HAP-1 (cell line): ENCODE results near the gene PIP4K2C.
A peak's percentile ranks its signal among the peaks of the same experiment; 100 is the strongest.

ENCODE experiments used
- DNase-seq, 2 experiments: peaks; one replicate each; pipeline ENCODE4 v3.0.0-alpha.2; 2016 to 2020; ENCODE audit warnings: low spot score in 2 of 2
- H3K27me3 ChIP-seq: fragments of 250-450 bp; sonication (Bioruptor Pico); 2 replicates; pipeline ENCODE4 v1.5.1; 2020; ENCODE audit warnings: low read depth, mild to moderate bottlenecking, moderate library complexity
- H3K36me3 ChIP-seq: fragments of 250-450 bp; sonication (Bioruptor Pico); replicated peaks from 2 replicates; pipeline ENCODE4 v1.5.1; 2020; ENCODE audit warnings: mild to moderate bottlenecking
- H3K4me1 ChIP-seq: fragments of 250-450 bp; sonication (Bioruptor Pico); 2 replicates; pipeline ENCODE4 v1.5.1; 2020; ENCODE audit warnings: mild to moderate bottlenecking
- H3K4me3 ChIP-seq: fragments of 250-450 bp; sonication (Bioruptor Pico); 2 replicates; pipeline ENCODE4 v1.5.1; 2020; ENCODE audit warnings: mild to moderate bottlenecking, moderate library complexity
- H3K9me3 ChIP-seq: fragments of 250-450 bp; sonication (Bioruptor Pico); 2 replicates; pipeline ENCODE4 v1.5.1; 2020; ENCODE audit warnings: mild to moderate bottlenecking, moderate library complexity
- in situ Hi-C: fragments of 300-500 bp; cut with MboI; formaldehyde crosslinking; loops from 3 replicates; pipeline ENCODE4 v1.14.3; 2020; ENCODE audit warnings: low sequenced_read_pairs, inconsistent platforms, mixed read lengths

Gene PIP4K2C

GRCh38 chr12:57590864-57591781 lies at the start of gene PIP4K2C:
PIP4K2C (plus strand) TSS chr12:57591192; CDS start chr12:57591290, 98 bp downstream.
- peak within 1 kb of the TSS; percentile 92 for H3K4me3 ChIP-seq
- peak; percentile 77 to 85 for DNase-seq
- H3K27me3 ChIP-seq: peaks cover 3% of the 10 kb centered on the region; the same call in 1 of the 2 replicates
- H3K9me3 ChIP-seq: peaks cover 4% of the 10 kb centered on the region; the same call in 1 of the 2 replicates
- no peaks in the 10 kb centered on the region for H3K36me3 ChIP-seq
- peaks cover 15% of the 10 kb centered on the region for H3K4me1 ChIP-seq
- in situ Hi-C loops: no loop called here

- H3K4me1 ChIP-seq: peaks cover 14% of the 10 kb centered on the region
- peaks cover 21% of the 10 kb centered on the region for H3K36me3 ChIP-seq
- no peaks in the 10 kb centered on the region for H3K9me3 ChIP-seq
- no peak for DNase-seq
- in situ Hi-C loops: no loop called here
- no peaks in the 10 kb centered on the region for H3K27me3 ChIP-seq
- H3K4me3 ChIP-seq: no peak overlapping the region
These were observed 49.3 kb upstream of the PIP4K2C start for GRCh38 chr12:57541717-57542116.

DNA sequence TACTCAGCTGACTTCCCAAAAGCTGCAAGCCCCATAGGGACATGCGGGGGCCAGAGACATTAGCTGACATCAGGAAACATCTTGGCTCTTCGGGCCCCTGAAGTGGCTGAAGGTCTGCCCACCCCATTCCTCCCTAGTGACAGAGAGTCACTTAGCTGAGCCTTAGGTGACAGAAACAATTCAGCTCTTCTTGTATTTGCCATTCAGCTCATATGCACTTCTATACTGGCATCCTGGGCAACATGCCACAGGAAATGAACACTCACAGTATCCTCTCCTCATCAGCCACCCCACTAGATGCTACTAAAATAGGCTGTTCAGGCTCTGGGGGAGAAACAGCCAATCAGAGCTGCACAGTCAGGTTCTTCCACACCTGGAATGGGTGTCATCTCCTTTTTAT lies 47.4 kb upstream of the PIP4K2C start:
- no peak for DNase-seq
- peaks cover 18% of the 10 kb centered on the region for H3K36me3 ChIP-seq
- no peak overlapping the region for H3K4me3 ChIP-seq
- 0 out of 2 replicates have a peak, but pooled peaks cover 2% of the 10 kb centered on the region for H3K27me3 ChIP-seq
- in situ Hi-C loops: no loop called here
- peaks cover 18% of the 10 kb centered on the region for H3K4me1 ChIP-seq
- H3K9me3 ChIP-seq: no peaks in the 10 kb centered on the region

- in situ Hi-C loops: no loop called here
- H3K36me3 ChIP-seq: peaks cover 18% of the 10 kb centered on the region
- DNase-seq: no peak
- H3K27me3 ChIP-seq: 0 out of 2 replicates have a peak, but pooled peaks cover 2% of the 10 kb centered on the region
- H3K4me3 ChIP-seq: peak overlapping the region; percentile 94
- H3K4me1 ChIP-seq: peaks cover 18% of the 10 kb centered on the region
- H3K9me3 ChIP-seq: no peaks in the 10 kb centered on the region
These were observed 45.1 kb upstream of the PIP4K2C start for GRCh38 chr12:57545809-57546437.

DNA sequence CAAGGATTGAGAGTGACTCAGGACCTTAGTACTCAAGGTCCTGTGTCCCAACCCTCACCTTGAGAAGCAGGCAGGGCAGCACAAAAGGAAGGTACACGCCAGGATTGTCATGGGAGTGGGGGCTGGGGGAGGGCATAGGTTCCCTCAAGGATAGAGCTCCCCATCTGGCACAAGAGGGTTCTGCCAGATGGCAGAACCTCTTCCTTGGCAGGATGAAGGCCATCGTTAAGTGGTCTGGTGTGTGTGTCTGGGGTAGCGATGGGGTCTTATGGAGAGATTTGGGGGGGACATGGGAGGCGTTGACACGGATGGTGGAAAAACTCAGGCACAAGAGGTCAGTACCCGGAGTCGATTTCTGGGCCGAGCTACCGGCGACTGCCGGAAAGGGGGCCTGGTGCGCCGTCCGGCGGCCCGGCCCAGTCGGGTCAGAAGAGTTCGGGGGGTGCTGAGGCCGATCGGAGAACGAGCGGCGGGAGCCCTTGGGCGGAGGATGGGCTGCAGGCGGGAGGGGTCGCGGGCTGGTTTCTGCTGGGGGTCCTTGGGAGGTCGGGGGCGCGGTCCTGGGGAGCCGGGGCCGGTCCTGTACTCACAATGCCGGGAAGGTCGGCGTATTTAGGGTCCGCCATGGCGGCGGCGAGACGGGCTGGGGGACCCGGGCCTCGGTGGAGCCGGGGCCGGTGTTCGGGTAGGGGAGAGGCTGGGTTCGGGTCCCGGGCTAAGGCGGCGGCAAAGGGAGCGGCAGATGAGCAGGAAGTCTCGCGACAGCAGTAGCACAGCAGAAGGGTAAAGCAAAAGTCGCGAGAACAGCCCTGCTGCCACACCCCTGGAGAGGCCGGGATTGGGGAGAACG lies 44.3 kb upstream of the PIP4K2C start, which contains the start of gene DCTN2:
Gene DCTN2, minus strand, starts transcription at position 755 of the 850 bp plus-strand sequence. Its CDS starts 129 bp downstream, at position 626.
- Histone ChIP-seq H3K4me1 (peaks cover 18% of the 10 kb centered on the region), H3K4me3 (peak within 1 kb of the TSS; percentile 94), H3K36me3 (peaks cover 13% of the 10 kb centered on the region), H3K9me3 (no peaks in the 10 kb centered on the region), H3K27me3 (0 out of 2 replicates have a peak, but pooled peaks cover 2% of the 10 kb centered on the region)
- in situ Hi-C loops: no loop called here
- DNase-seq: peak; percentile 96 to 97

GRCh38 chr12:57547288-57548012 lies 43.5 kb upstream of the PIP4K2C start:
- 0 out of 2 replicates have a peak, but pooled peaks cover 2% of the 10 kb centered on the region for H3K27me3 ChIP-seq
- in situ Hi-C loops: no loop called here
- no peak for DNase-seq
- H3K36me3 ChIP-seq: peaks cover 7% of the 10 kb centered on the region; the same call in 1 of the 2 replicates
- H3K9me3 ChIP-seq: no peaks in the 10 kb centered on the region
- H3K4me3 ChIP-seq: peak overlapping the region; percentile 94
- H3K4me1 ChIP-seq: peaks cover 18% of the 10 kb centered on the region

DNA sequence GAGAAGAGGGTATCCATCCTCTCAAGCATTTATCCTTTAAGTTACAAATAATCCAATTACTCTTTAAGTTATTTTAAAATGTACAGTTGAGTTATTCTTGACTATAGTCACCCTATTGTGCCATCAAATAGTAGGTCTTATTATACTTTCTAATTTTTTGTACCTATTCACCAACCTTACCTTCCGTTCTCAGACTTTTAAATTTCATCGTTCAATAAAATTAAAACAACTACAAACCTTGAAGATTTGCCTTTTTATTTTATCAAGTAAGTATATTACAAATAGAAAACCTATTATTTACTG lies 43.0 kb upstream of the PIP4K2C start:
- Histone ChIP-seq H3K9me3 (no peaks in the 10 kb centered on the region), H3K4me1 (peaks cover 18% of the 10 kb centered on the region), H3K4me3 (no peak overlapping the region), H3K36me3 (peaks cover 7% of the 10 kb centered on the region; the same call in 1 of the 2 replicates), H3K27me3 (0 out of 2 replicates have a peak, but pooled peaks cover 2% of the 10 kb centered on the region)
- DNase-seq: no peak
- in situ Hi-C loops: no loop called here

DNA sequence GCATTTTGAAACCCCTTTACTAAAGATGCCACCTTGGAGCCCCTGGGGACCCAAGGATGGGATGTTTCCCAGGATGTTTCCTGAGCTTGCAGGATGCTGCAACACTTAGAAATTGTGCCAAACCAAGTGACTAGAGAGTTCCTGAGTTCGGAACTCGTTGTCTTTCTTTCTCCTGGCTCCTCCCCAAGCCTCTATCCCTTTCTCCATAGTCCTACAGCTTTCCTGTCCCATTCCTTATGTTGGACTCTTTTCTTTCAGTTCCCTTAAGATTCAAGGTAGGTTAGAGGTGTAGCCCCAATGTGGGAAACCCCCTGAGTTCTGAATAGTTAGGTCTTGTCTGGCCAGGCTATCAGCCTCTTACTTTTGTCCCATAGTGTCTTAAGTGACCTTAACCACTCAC lies 42.5 kb upstream of the PIP4K2C start:
- Histone ChIP-seq H3K9me3 (no peaks in the 10 kb centered on the region), H3K4me1 (peaks cover 18% of the 10 kb centered on the region), H3K27me3 (0 out of 2 replicates have a peak, but pooled peaks cover 2% of the 10 kb centered on the region), H3K36me3 (peaks cover 7% of the 10 kb centered on the region; the same call in 1 of the 2 replicates), H3K4me3 (no peak overlapping the region)
- in situ Hi-C loops: no loop called here
- DNase-seq: no peak

GRCh38 chr12:57549203-57549908 lies 41.6 kb upstream of the PIP4K2C start:
- in situ Hi-C loops: no loop called here
- Histone ChIP-seq H3K4me1 (peaks cover 18% of the 10 kb centered on the region), H3K9me3 (no peaks in the 10 kb centered on the region), H3K4me3 (no peak overlapping the region), H3K36me3 (peaks cover 7% of the 10 kb centered on the region; the same call in 1 of the 2 replicates), H3K27me3 (0 out of 2 replicates have a peak, but pooled peaks cover 2% of the 10 kb centered on the region)
- DNase-seq: no peak

DNA sequence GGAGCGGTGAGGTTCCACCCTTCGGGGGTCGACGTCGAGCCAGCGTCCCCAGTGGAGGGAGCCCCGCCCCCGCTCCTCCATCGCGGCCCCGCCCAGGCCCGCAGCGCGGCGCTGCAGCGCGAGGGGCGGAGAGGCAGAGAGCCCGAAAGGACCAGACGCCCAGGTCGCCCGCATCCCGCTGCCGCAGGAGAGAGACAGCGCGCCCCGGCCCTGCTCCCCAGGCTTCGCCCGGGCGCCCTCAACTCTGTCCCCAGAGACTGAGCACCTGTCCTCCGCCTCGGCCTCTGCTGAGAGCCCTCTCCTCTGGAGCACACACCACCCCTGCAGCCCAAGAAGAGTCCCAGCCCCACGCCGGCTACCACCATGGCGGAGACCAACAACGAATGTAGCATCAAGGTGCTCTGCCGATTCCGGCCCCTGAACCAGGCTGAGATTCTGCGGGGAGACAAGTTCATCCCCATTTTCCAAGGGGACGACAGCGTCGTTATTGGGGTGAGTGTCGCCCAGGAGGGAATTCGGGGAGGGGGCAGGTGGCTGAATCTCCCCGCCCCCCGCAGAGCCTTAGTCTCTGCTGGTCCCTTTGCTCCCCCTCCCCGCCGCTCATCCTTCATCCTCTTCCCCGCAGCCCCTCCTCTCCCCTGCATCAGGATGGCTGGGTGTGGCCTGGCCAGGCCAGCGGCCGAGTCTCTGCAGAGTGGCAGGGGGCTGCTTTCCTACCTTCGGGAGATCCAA lies 40.9 kb upstream of the PIP4K2C start, which contains the start of gene KIF5A:
Gene KIF5A, plus strand, starts transcription at position 136 of the 732 bp plus-strand sequence. Its CDS starts 228 bp downstream, at position 364.
- Histone ChIP-seq H3K27me3 (0 out of 2 replicates have a peak, but pooled peaks cover 2% of the 10 kb centered on the region), H3K4me3 (peak within 1 kb of the TSS; percentile 8; the same call in 1 of the 2 replicates), H3K9me3 (no peaks in the 10 kb centered on the region), H3K4me1 (peaks cover 16% of the 10 kb centered on the region), H3K36me3 (peaks cover 6% of the 10 kb centered on the region; the same call in 1 of the 2 replicates)
- DNase-seq: peak in 1 of 2 experiments; percentile 48
- in situ Hi-C loops: no loop called here

DNA sequence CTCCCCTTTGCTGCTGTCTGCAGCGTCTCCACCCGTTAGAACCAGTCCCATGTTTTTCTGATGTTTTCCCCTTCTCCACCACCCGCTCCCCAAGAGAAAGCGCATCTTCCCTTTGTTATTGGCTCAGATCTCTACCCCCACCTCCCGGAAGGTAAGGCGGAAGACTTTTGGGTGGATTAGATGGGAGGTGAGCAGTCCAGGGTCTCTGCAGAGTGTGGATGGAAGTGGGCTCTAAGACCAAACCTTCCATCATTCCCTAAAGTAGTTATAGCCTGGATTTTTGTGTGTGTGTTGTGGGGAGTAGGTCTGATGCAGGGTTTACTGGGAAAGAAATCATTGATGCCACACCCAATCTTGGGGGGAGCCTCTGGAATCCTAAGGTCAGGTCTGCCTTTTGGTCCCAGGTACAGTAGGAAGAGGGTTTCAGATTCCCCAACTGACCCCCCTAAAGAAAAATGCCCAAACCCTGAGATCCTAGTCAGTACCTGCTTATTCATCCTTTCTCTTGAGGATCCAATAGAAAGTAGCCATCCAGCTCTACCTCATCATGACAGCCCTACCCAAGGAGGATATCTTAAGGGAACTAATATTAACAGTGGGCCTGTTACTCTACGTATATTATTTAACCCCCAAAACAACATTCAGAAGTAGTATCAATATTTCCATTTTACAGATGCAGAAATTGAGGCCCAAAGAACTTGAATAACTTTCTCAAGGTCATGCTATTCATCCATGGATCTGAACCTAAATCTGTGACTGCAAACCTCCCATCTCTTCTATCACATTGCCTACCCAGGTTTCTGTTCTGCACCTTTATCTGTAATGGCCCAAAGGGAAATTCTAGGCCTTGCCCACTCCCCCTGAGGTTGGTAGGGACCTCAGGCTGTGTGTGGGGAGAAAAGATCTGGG lies 40.1 kb upstream of the PIP4K2C start:
- Histone ChIP-seq H3K4me3 (no peak overlapping the region), H3K4me1 (peaks cover 8% of the 10 kb centered on the region), H3K27me3 (0 out of 2 replicates have a peak, but pooled peaks cover 2% of the 10 kb centered on the region), H3K9me3 (no peaks in the 10 kb centered on the region), H3K36me3 (no peaks in the 10 kb centered on the region)
- no peak for DNase-seq
- in situ Hi-C loops: no loop called here
